ENCODE data around the gene SPEM2. TPM values are rescaled to one million over a fixed set of nuclear protein-coding genes. Genes with fewer than 3 reads are reported as not detected.

SPEM2 gene
- total RNA-seq, 1 donor from 2014 or later: not detected

DNA sequence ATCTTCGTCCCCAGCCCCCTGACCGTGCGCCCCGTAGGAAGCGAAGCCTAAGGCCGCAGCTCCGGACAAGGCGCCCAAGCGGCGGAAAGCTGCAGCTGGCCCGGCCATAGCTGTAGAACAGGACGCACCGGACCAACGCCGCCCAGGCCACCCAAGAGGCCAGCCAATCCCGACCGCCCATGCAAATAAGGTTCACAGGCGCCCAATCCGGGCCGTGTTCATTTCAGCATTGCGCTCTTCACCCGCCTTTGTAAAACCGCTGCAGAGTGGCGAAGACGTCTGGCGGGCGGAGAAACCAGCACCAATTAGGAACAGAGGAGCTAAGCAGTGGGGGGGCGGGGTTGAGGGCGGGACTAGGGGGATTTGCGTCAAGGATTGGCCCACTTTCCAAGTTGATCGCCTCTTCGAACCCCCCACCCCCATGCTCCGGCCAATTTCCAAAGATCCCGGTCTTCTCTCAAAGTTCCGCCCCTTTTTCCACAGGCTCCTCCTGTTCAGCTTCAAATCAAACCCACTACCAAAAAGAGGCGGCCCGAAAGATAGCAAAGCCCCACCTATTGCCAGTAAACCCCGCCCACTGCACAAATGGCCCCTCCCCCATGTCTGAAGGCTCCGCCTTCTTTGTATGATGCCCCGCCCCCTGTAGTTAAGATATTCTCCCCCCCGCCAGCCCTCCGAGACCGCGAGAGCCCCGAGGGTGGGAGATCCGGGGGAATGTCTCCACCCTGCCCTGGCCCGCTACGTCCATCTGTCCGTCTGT, 21.3 kb upstream of the SPEM2 start, which contains the start of gene TMEM256:
TSS of gene TMEM256 (minus strand) at position 121 of the 760 bp plus-strand sequence. CDS start at position 108, 13 bp downstream.
- peak; percentile 99 for DNase-seq (ENCODE audit: low spot score)

DNA sequence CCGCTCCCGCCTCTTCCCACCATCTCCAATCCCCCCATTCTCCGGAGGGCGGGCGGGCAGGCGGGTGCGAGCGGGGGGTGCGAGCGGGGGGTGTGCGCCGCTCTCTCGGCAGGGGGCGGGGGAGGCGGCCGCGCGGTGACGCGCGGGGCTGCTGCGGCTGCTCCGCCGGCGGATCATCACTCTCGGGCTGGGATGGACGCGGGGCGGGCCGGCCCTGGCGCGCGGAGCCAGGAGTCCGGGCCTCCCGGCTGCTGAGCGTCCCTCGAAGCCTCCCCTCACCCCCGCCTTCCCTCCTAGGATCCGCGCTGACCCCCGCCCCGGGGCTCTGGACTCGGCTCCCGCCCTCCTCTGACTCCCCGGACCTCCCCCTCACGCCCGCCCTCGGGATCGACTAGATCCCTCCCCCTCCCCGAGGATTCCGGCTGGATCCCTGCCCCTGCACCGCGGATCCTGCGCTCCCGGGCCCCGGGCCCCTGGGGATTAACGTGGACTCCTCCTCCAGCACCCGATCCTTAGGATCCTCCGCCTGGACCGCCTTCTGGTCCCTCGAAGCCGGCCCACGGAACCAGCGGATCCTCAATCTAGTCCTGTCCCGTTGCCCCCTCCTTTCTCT, 20.6 kb upstream of the SPEM2 start:
- DNase-seq (ENCODE audit: low spot score): no peak

DNA sequence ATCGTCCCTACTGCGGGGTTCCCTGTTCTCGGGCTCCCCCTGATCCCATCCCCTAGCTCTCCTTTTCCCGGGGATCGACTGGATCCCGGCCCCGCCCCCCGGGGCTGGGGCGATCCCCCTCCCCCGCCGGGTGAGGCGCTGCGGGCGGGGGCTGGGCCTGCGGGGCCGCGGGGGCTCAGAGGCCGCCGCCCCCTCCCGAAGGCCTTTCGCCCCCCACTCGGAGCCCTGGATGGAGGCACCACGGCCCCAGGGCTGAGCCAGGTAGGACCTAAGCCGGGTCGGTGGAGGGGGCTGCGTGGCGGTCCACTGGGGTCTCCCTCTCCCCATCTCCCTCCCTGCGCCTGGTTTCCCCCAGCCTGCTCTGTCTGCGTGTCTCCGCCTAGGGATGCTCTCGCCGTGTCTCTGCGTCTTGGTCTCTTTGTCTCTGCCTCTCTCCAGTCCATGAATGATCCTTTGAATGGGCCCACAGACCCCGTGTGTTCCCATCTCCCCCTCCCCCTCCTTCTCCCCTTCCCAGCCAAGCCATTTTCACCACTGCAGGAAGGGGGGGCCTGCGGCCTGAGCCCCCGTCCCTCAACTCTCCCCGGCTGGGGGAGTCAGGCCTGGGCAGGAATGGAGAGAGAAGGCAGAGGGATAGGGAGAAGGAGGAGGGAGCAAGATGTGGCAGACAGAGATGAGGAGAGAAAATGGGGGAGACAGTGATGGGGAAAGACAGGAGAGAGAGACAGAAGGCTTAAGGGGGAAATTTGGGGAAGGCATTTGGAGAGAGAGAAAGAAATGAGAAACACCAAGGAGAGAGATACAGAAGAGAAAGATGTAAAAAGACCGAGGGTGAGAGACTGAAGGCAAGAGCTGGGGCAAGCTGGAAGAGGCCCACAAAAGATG, 19.8 kb upstream of the SPEM2 start:
- DNase-seq (ENCODE audit: low spot score): no peak

DNA sequence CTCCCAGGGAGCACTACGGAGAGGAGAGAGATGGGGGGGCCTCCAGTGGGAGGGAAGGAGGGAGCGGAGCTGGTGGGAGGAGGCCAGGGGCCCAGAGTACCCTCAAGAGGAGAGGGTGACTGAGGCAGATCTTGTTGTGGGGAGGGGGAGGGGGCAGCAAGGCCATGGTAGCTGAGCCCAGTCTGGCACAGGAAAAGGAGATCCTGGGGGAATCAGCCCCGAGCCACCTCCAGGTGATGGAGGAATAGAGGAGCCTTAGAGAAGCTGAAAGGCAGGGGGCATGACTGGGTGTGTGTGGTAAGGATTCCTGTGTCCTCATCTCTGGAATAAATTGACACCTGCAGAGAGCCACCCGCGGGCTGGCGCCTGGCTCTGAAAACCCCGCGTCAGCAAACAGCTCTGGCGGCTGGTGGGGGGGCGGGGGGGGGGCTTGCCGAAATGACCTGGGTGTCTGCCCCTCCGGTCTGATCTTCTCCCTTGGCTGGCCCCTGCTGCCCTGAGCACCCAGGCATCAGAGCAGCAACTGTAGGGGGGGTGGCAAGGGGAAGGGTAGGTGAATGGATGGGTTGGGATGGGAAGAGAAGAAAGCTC, 19.1 kb upstream of the SPEM2 start:
- no peak for DNase-seq (ENCODE audit: low spot score)

DNA sequence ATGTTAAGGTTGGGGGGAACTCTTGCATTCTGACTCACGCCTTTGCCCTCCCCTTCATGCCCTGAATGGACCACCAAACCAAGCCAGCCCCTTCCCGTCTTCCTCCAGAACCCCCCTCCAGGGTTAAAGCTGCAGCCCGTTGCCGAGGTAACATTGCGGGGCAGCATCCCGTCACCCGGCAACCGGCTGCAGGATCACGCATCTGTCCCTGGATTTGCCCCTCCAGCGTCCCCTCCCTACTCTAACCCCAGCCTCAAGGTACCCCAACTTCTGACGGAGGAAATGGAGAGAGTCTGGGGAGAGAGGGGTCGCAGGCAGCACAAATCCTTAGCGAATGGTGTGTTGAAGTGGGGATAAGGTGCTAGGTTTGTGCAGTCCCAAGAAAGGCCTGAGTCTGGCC, 18.3 kb upstream of the SPEM2 start:
- DNase-seq (ENCODE audit: low spot score): no peak

DNA sequence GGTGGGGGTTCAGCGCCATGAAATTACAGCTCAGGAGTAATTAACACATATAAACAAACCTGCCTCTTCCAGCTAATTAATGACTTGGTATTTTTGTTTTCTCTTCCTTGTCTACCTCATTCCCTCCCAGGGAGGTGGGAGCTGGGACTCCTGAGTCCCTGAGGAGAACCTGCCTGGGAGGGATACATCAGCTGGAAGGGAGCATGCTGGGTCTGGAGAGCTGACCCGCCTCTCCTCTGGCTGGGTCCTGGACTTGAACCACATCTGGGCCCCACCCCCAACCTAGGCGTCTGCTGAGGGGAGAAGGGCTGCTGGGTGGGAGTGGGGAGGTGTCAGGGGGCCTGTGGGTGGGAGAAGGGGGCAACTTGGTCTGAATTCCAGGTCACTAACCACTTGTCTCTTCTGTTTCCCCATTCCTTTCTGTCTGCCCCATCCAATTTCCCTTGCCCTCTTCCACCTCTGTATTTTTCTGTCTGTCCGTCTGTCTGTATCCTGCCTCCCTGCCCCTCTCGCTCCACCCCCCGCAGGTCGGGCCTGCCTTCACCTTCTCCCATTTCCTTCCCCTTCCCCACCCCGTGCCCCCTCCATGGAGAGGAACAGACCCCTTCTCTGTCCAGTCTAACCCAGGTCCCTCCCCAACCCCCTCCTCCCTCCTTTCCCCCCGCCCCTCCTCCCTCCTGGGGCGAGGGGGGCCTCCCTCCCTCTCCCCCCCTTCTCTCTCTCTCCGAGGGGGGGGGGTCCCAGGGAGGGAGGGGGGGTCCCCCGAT, 17.7 kb upstream of the SPEM2 start, which contains the start of gene NLGN2:
TSS of gene NLGN2 (plus strand) at position 361 of the 767 bp plus-strand sequence. CDS start 411 bp downstream, outside the sequence.
- DNase-seq (ENCODE audit: low spot score): no peak

DNA sequence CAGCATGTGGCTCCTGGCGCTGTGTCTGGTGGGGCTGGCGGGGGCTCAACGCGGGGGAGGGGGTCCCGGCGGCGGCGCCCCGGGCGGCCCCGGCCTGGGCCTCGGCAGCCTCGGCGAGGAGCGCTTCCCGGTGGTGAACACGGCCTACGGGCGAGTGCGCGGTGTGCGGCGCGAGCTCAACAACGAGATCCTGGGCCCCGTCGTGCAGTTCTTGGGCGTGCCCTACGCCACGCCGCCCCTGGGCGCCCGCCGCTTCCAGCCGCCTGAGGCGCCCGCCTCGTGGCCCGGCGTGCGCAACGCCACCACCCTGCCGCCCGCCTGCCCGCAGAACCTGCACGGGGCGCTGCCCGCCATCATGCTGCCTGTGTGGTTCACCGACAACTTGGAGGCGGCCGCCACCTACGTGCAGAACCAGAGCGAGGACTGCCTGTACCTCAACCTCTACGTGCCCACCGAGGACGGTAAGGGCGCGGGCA, 17.1 kb upstream of the SPEM2 start:
- DNase-seq (ENCODE audit: low spot score): no peak

DNA sequence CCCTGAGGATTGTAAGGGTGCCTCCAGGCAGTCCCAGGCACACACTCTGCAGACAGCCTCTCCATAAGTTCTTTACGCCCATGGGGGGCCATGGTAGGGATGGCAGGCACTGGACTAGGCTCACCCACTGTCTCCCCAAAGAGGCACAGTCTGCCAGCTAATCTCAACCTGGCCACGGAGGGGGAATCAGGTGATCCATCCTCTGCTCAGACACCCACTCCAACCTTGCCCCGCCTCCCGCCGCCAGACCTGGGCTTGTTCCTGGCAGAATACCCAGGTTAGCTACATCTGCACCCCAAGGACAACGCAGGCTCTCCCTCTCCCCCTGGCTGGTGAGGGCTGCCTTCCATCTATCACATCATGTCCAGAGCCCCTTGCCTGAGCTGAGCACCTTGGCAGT, 16.6 kb upstream of the SPEM2 start:
- DNase-seq (ENCODE audit: low spot score): no peak

DNA sequence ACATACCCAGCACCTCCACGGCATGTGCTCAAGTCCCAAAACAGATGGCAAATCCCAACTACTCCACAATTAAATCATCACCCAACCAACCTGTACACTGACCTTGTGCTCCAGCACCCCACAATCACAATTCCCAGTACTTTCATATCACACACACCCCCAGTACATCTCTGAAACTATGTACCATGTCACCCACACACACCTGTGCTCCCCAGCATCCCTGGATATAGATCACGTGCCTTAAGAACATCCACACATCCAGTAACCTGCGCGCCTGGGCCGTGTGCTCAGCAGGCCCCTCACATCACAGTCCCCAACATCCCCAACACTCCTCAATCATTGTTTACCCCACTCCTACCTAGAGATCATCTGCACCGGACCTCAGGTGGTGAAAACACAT, 15.7 kb upstream of the SPEM2 start:
- no peak for DNase-seq (ENCODE audit: low spot score)

DNA sequence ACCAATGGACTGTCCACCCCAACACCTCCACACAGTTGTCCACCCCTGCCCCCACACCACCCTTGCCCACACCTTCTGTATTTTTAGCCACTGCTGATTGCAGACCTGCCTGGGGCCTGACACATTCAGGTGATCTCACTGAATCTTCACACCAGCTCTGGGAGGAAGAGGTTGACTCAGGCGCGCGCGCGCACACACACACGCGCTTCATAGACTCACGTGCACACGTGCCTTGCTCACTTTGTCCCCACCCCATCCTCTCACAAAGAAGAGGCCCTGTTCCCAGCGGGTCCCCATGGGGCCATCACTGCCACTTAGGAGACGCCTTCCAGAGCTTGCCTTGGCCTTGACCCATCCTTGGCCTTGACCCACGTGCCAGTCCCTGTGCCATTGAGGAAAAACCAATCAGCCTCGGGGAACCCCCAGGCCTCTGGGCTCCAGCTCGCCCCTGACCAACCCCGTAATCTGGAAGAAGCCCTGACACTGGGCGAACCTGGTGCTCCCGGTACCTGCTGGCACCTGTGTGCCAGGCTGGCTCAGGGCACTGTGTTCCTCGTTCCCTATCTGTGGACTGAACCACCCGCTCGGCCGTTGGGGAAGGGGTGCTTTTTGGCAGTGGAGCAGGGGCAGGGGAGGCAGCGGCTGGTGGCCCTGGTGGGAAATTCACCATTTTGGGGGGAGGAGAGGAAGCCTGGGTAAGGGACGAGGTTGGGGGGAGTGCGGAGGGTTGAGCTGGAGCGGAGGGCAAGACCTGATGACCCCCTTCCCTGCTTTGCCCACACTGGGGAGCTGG, 14.6 kb upstream of the SPEM2 start:
- DNase-seq (ENCODE audit: low spot score): no peak

DNA sequence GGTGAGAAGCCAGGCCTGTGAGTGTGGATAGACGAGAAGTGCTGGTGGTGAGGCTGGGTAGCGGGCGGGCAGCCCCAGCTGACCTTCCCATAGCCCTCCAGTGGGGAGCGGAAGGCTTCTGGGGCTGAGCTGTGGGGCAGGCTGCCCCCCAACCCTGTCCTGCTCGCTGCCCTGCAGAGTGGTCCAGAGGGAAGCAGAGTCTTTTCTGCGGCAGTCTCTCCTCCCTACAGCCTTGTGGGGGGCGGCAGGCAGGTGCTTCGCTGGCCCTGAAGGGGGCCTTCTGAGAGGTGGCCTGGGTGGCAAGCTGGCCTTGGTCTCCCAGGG, 14.0 kb upstream of the SPEM2 start:
- DNase-seq (ENCODE audit: low spot score): no peak

DNA sequence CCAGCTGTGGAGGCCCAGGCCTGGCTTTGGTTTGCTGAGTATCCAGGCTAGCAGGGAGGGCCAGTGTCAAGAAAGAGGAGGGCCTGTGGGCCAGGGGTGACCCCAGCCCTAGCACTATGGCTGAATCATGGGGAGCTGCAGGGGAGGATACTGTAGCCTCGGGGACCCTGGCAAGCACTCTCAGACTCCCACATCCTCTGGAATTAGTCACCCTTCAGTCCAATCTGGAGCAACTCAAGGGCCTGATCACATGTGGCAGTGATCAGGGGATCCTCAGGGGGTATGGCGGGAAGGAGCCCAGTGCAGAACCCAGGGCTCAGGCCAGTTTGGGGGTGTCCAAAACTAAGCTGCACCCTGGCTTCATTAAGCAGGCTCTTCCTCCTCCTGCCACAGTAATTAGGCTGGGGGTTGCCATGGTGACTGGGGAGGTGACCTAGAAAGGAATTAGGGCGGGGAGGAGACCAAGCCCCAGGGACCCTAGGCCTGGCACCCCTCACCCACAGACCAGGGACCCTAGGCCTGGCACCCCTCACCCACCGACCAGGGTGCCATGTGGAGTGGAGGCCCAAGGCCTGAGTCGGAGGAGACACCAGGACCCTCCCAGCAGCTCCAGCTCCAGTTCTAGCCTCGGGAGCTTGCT, 11.9 kb upstream of the SPEM2 start:
- DNase-seq (ENCODE audit: low spot score): no peak

DNA sequence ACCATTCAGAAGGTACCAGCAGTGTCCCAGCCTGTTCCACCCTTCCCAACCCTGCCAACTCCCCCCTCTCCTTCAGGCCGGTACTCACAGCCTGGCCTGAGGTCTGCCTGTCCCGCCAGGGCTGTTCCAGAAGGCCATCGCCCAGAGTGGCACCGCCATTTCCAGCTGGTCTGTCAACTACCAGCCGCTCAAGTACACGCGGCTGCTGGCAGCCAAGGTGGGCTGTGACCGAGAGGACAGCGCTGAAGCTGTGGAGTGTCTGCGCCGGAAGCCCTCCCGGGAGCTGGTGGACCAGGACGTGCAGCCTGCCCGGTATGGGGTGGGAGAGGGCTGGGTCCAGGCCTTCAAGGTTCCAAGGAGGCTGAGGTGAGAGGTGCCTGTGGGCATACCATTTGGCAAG, 10.6 kb upstream of the SPEM2 start:
- no peak for DNase-seq (ENCODE audit: low spot score)

DNA sequence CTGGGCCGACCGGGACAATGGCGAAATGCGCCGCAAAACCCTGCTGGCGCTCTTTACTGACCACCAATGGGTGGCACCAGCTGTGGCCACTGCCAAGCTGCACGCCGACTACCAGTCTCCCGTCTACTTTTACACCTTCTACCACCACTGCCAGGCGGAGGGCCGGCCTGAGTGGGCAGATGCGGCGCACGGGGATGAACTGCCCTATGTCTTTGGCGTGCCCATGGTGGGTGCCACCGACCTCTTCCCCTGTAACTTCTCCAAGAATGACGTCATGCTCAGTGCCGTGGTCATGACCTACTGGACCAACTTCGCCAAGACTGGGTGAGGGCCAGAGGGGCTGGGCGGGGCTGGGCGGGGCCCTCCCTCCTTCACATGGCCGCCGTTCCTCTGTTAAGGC, 9.6 kb upstream of the SPEM2 start:
- no peak for DNase-seq (ENCODE audit: low spot score)

DNA sequence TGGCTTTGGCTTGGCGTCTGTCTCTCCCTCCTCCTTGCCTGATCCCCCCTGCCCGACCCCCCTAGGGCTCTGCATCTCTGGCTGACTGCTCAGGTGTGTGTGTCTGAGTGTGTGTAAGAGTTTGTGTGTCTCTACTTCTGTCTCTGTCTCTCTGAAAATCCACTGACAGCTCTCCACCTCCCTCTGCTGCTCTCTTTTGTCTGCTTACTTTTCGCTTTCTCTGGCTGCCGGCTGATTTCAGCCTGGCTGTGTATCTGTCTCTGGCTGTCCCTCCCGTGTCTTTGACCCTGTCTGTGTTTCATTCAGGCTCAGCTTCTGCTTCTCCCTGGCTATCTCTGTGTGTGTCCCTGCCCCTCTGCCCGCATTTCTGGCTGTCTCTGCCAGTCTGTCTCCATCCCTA, 9.1 kb upstream of the SPEM2 start:
- DNase-seq (ENCODE audit: low spot score): no peak

DNA sequence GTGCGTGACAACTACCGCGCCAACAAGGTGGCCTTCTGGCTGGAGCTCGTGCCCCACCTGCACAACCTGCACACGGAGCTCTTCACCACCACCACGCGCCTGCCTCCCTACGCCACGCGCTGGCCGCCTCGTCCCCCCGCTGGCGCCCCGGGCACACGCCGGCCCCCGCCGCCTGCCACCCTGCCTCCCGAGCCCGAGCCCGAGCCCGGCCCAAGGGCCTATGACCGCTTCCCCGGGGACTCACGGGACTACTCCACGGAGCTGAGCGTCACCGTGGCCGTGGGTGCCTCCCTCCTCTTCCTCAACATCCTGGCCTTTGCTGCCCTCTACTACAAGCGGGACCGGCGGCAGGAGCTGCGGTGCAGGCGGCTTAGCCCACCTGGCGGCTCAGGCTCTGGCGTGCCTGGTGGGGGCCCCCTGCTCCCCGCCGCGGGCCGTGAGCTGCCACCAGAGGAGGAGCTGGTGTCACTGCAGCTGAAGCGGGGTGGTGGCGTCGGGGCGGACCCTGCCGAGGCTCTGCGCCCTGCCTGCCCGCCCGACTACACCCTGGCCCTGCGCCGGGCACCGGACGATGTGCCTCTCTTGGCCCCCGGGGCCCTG, 8.3 kb upstream of the SPEM2 start:
- no peak for DNase-seq (ENCODE audit: low spot score)

DNA sequence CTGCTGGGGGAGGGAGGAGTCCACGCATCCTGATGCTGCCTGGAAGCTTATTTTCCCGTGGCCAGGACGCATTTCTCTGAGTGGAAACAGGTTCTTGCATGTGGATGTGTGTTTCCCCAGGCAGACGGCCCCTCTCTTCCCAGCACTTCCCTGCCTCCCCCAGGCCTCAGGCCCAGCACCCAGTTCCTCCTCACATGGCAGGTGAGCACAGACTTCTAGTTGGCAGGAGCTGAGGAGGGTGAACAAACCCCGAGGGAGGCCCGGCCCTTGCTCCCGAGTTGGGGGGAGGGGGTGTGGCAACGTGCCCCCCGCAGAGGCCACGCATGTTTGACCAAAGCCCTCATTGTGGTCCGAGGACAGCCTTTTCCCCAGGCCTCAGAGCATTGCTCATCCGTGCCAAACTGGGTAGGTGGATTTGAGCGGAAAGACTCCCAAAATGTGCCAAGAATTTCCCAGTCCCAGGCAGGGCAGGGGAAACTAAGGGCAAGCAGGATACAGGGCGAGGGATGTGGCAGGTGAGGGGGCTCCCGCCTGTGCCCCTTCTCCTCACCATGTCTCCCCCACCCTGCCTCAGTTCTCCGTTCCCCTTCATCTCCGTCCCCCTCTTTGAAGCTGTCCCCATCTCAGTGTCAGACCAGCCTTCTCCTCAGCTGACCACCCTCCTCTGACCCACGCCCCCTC, 6.8 kb upstream of the SPEM2 start:
- DNase-seq (ENCODE audit: low spot score): no peak

DNA sequence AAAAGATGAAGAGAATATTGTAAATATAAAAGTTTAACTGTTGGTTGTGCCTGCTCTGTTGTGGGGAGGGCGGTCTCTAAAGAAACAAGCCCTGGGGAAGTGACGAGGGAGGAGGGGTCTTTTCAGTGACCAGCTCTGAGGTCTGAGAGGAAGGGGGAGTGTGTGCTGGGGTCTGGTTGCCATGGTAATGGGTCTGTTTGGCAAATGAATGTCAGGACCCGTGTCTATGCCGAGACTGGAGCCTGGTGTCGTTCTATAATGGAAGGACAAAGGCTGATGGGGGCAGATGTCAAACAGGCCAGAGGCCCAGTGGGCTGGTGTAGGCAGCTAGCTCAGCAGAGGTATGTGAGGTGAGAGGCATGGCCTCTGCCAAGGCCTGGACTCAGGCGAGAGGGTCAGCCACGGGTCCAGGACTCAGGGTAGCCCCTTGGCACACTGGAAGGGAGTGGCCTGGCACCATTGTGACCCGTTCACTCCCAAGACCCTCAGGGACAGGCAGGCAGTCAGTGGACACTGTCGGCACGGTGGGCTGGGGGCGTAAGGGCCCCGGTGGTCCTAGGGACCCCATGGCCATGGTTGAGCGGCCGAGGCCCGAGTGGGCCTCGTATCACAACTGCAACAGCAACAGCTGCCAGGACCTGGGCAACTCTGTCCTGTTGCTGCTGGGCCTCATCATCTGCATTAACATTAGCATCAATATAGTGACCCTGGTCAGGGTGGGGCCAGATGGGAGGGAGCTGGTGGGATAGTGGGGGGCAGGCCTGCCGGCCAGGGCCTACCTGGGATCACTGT, 5.4 kb upstream of the SPEM2 start, which contains the start of gene SPEM1:
TSS of gene SPEM1 (plus strand) at position 506 of the 792 bp plus-strand sequence. CDS start at position 567, 61 bp downstream.
- DNase-seq (ENCODE audit: low spot score): no peak
